ENCODE data around the gene MAP3K2.

Gene MAP3K2

GRCh38 chr2:127330753-127331152, 57.0 kb downstream of the MAP3K2 start:
- no peak for TF ChIP-seq CTCF (IDR thresholded peaks at IDR 0.05)
- Mint-ChIP-seq H3K27me3 (ENCODE audit: low read depth, poor library complexity) (no peaks in the 10 kb centered on the region), H3K27ac (no peak overlapping the region), H3K9me3 (no peaks in the 10 kb centered on the region), H3K4me3 (no peak overlapping the region), H3K36me3 (ENCODE audit: low read depth) (peaks cover 42% of the 10 kb centered on the region), H3K4me1 (no peaks in the 10 kb centered on the region)
- no peak for DNase-seq

- H3K4me3 Mint-ChIP-seq, result no peak overlapping the region
- no peak for DNase-seq
- H3K27ac Mint-ChIP-seq, result no peak overlapping the region
- H3K9me3 Mint-ChIP-seq, result no peaks in the 10 kb centered on the region
- no peak for TF ChIP-seq CTCF (IDR thresholded peaks at IDR 0.05)
- peaks cover 39% of the 10 kb centered on the region for H3K36me3 Mint-ChIP-seq (ENCODE audit: low read depth)
- no peaks in the 10 kb centered on the region for H3K27me3 Mint-ChIP-seq (ENCODE audit: low read depth, poor library complexity)
- H3K4me1 Mint-ChIP-seq, result no peaks in the 10 kb centered on the region
These were observed 61.4 kb downstream of the MAP3K2 start for GRCh38 chr2:127326289-127326945.

- Mint-ChIP-seq H3K27ac (no peak overlapping the region), H3K4me1 (no peaks in the 10 kb centered on the region), H3K36me3 (ENCODE audit: low read depth) (peaks cover 50% of the 10 kb centered on the region), H3K27me3 (ENCODE audit: low read depth, poor library complexity) (no peaks in the 10 kb centered on the region), H3K4me3 (no peak overlapping the region), H3K9me3 (peaks cover 8% of the 10 kb centered on the region)
- no peak for DNase-seq
- TF ChIP-seq CTCF (IDR thresholded peaks at IDR 0.05), result peak; percentile 46
These were observed 63.1 kb downstream of the MAP3K2 start for GRCh38 chr2:127324635-127325034.

GRCh38 chr2:127321303-127321702, 66.5 kb downstream of the MAP3K2 start:
- peaks cover 71% of the 10 kb centered on the region for H3K36me3 Mint-ChIP-seq (ENCODE audit: low read depth)
- no peak for TF ChIP-seq CTCF (IDR thresholded peaks at IDR 0.05)
- no peak for DNase-seq
- H3K27ac Mint-ChIP-seq, result no peak overlapping the region
- peaks cover 8% of the 10 kb centered on the region for H3K9me3 Mint-ChIP-seq
- H3K27me3 Mint-ChIP-seq (ENCODE audit: low read depth, poor library complexity), result no peaks in the 10 kb centered on the region
- no peaks in the 10 kb centered on the region for H3K4me1 Mint-ChIP-seq
- no peak overlapping the region for H3K4me3 Mint-ChIP-seq

GRCh38 chr2:127320586-127321275, 67.0 kb downstream of the MAP3K2 start:
- DNase-seq, result no peak
- Mint-ChIP-seq H3K4me1 (no peaks in the 10 kb centered on the region), H3K36me3 (ENCODE audit: low read depth) (peaks cover 71% of the 10 kb centered on the region), H3K27me3 (ENCODE audit: low read depth, poor library complexity) (no peaks in the 10 kb centered on the region), H3K4me3 (no peak overlapping the region), H3K9me3 (peaks cover 8% of the 10 kb centered on the region), H3K27ac (no peak overlapping the region)
- no peak for TF ChIP-seq CTCF (IDR thresholded peaks at IDR 0.05)

- TF ChIP-seq CTCF (IDR thresholded peaks at IDR 0.05), result no peak
- H3K27ac Mint-ChIP-seq, result peak overlapping the region; percentile 1
- no peaks in the 10 kb centered on the region for H3K27me3 Mint-ChIP-seq (ENCODE audit: low read depth, poor library complexity)
- DNase-seq, result no peak
- no peaks in the 10 kb centered on the region for H3K4me1 Mint-ChIP-seq
- peaks cover 8% of the 10 kb centered on the region for H3K9me3 Mint-ChIP-seq
- peaks cover 75% of the 10 kb centered on the region for H3K36me3 Mint-ChIP-seq (ENCODE audit: low read depth)
- H3K4me3 Mint-ChIP-seq, result no peak overlapping the region
These were observed 67.7 kb downstream of the MAP3K2 start for GRCh38 chr2:127320067-127320466.
